K562 (cell line): ENCODE results near the gene ZNF787. TPM values are rescaled to one million over a fixed set of nuclear protein-coding genes. Genes with fewer than 3 reads are reported as not detected.

Source experiments
- ATAC-seq: fragments of 200-7000 bp; cut with Tn5 transposase; 3 replicates; pipeline ENCODE4 v1.9.1; 2020; ENCODE audit warnings: moderate library complexity
- BruUV-seq: library from RNA; stranded (reverse); fragments of 400-500 nt; replicated peaks from 2 replicates; lab custom pipeline; 2021; lab: Mats Ljungman, UMichigan
- CTCF ChIA-PET: fragments of 300-600 bp; formaldehyde crosslinking; extraction: SDS; loops from one replicate; lab custom pipeline; 2021; ENCODE audit warnings: low intra/inter-chr PET ratio; lab: Yijun Ruan, JAX
- POLR2A ChIA-PET: fragments of 300-600, 350-650 bp; sonication (Branson Sonifier 250); formaldehyde crosslinking; extraction: SDS; loops from one replicate; lab custom pipeline; 2021; ENCODE audit warnings: antibody characterized with exemption, inconsistent platforms; lab: Yijun Ruan, JAX
- DNase-seq, 4 experiments: peaks; one replicate each; pipeline versions ENCODE4 v3.0.0 to v3.0.0-alpha.2; 2011 to 2018; ENCODE audit warnings: low spot score in 3 of 4, mixed read lengths in 3 of 4; ENCODE audit errors: extremely low read depth in 1 of 4
- FAIRE-seq: peaks from 2 replicates; lab custom pipeline; 2011; peaks lifted over from hg19 to GRCh38; lab: Jason Lieb, UNC
- H2AFZ ChIP-seq: 2 replicates; pipeline ENCODE4 v1.6.0; 2011; ENCODE audit warnings: low read depth, low read length, control low read depth, inconsistent platforms
- H3K27ac ChIP-seq: fragments of 200-600 bp; 3 replicates; pipeline ENCODE4 v1.8.0; 2011; ENCODE audit warnings: low read depth, mild to moderate bottlenecking, control low read depth, inconsistent platforms, low read length, moderate library complexity, mixed read lengths; ENCODE audit errors: extremely low read depth
- H3K27me3 ChIP-seq, 2 experiments: fragments of 300-600 bp in 1 of 2; 2 replicates in 1 of 2; 3 replicates in 1 of 2; pipeline versions ENCODE4 v1.6.0 to v1.8.0; 2011; ENCODE audit warnings: inconsistent platforms in 2 of 2, low read length in 2 of 2, mild to moderate bottlenecking in 1 of 2, mixed read lengths in 1 of 2, moderate library complexity in 1 of 2; ENCODE audit not compliant: control insufficient read depth in 2 of 2, insufficient read depth in 2 of 2
- H3K36me3 ChIP-seq: fragments of 300-600 bp; 3 replicates; pipeline ENCODE4 v1.8.0; 2011; ENCODE audit warnings: mild to moderate bottlenecking, low read length, inconsistent platforms; ENCODE audit not compliant: control insufficient read depth, insufficient read depth
- H3K4me1 ChIP-seq, 2 experiments: fragments of 200-600 bp in 1 of 2; replicated peaks in 1 of 2; 2 replicates in 1 of 2; 3 replicates in 1 of 2; pipeline versions ENCODE4 v1.5.1 to v1.8.0; 2011; ENCODE audit warnings: inconsistent platforms in 2 of 2, low read length in 2 of 2, mild to moderate bottlenecking in 1 of 2, mixed read lengths in 1 of 2, moderate library complexity in 1 of 2; ENCODE audit not compliant: control insufficient read depth in 2 of 2, insufficient read depth in 2 of 2
- H3K4me2 ChIP-seq: 2 replicates; pipeline ENCODE4 v1.6.1; 2011; ENCODE audit warnings: low read length, control low read depth, inconsistent platforms, mixed read lengths; ENCODE audit not compliant: insufficient read depth
- H3K4me3 ChIP-seq: fragments of 200-600 bp; sonication (generic), shearing (Covaris generic); 2 replicates; pipeline ENCODE4 v1.5.1; 2016; ENCODE audit warnings: control low read depth, inconsistent platforms
- H3K79me2 ChIP-seq: fragments of 200-600 bp; 3 replicates; pipeline ENCODE4 v1.8.0; 2011; ENCODE audit warnings: low read length, inconsistent platforms; ENCODE audit not compliant: control insufficient read depth, insufficient read depth
- H3K9ac ChIP-seq, 2 experiments: 2 replicates each; pipeline versions ENCODE4 v1.6.0 to v1.6.1; 2011; ENCODE audit warnings: low read depth in 2 of 2, low read length in 2 of 2, control low read depth in 1 of 2, inconsistent platforms in 1 of 2, mild to moderate bottlenecking in 1 of 2, mixed read lengths in 1 of 2; ENCODE audit not compliant: insufficient read depth in 1 of 2
- H3K9me1 ChIP-seq: one replicate; pipeline ENCODE4 v1.6.0; 2011; ENCODE audit warnings: inconsistent platforms, mild to moderate bottlenecking, low read length, moderate library complexity; ENCODE audit not compliant: control insufficient read depth, insufficient read depth
- H3K9me3 ChIP-seq: replicated peaks from 2 replicates; pipeline ENCODE4 v1.5.1; 2011; ENCODE audit warnings: low read depth, low read length, inconsistent platforms; ENCODE audit not compliant: control insufficient read depth, insufficient read depth
- H4K20me1 ChIP-seq: replicated peaks from 2 replicates; pipeline ENCODE4 v1.6.1; 2011; ENCODE audit warnings: low read length, inconsistent platforms, mixed read lengths; ENCODE audit not compliant: control insufficient read depth, insufficient read depth
- NCOA2 ChIP-seq, 2 experiments: fragments of 450-650 bp; IDR thresholded peaks; 2 replicates each; pipeline ENCODE4 v1.6.1; 2018; ENCODE audit warnings: mild to moderate bottlenecking in 2 of 2, moderate library complexity in 1 of 2; ENCODE audit not compliant: partially characterized antibody in 2 of 2
- PHF20 ChIP-seq: fragments of 450-650 bp; IDR thresholded peaks from 2 replicates; pipeline ENCODE4 v1.6.1; 2018; ENCODE audit not compliant: partially characterized antibody
- SREBF1 ChIP-seq: fragments of 150-350 bp; IDR thresholded peaks from 2 replicates; pipeline ENCODE4 v1.6.1; 2014; ENCODE audit warnings: antibody characterized with exemption, low read depth, low read length, borderline replicate concordance
- ZNF436 ChIP-seq: fragments of 250-450, 450-650 bp; sonication (Bioruptor Pico); formaldehyde crosslinking; IDR thresholded peaks from 2 replicates; pipeline ENCODE4 v1.7.0; 2020; ENCODE audit warnings: mild to moderate bottlenecking
- ZNF445 ChIP-seq: fragments of 250-450 bp; sonication (Bioruptor Pico); IDR thresholded peaks from 2 replicates; pipeline ENCODE4 v1.4.0; 2020; ENCODE audit warnings: low read depth, mild to moderate bottlenecking, moderate library complexity
- WGBS: fragments of 100-300 bp; shearing (Covaris generic); methylation state at CpG from one replicate; pipeline ENCODE4 v1.1.6; 2016; ENCODE audit warnings: low coverage, mixed read lengths; ENCODE audit not compliant: insufficient coverage; ENCODE audit errors: missing lambda C conversion rate; 5-methylcytosine and 5-hydroxymethylcytosine counted together
- in situ Hi-C: fragments of 300-500 bp; cut with MboI; formaldehyde crosslinking; loops from 4 replicates; pipeline ENCODE4 v1.15.0; 2018; ENCODE audit warnings: inconsistent platforms, mixed read lengths
- intact Hi-C: fragments of 100-400 bp; cut with micrococcal nuclease; formaldehyde crosslinking; loops from 2 replicates; pipeline ENCODE4 v1.14.2; 2022
- polyA plus RNA-seq, 8 experiments: library from polyadenylated mRNA; depleted of rRNA in 4 of 8; stranded (reverse) in 5 of 8; unstranded in 3 of 8; fragments of >200 nt; fragmentation: Nextera tagmentation in 2 of 8; fragmentation: Illumina TruSeq in 1 of 8; extraction: Ambion mirVana in 2 of 8; extraction: Trizol in 1 of 8; gene quantifications; 2 replicates each; pipeline versions ENCODE4 v1.2.1 to v1.2.3, GENCODE V29; 2011 to 2014; ENCODE audit warnings: inconsistent platforms in 1 of 8, missing spikeins in 1 of 8
- total RNA-seq, 7 experiments: library from RNA; depleted of rRNA in 6 of 7; stranded (reverse); fragments of >200 nt in 6 of 7; fragmentation: Illumina TruSeq in 2 of 7; extraction: Trizol in 2 of 7; gene quantifications; 2 replicates each; pipeline versions ENCODE4 v1.2.1 to v1.2.3, GENCODE V29; 2011 to 2021; ENCODE audit warnings: low replicate concordance in 1 of 7
- TF ChIP-seq, protein P1 (sequence below): fragments of 200-600 bp; sonication (generic); IDR thresholded peaks from one replicate; pipeline ENCODE4 v1.6.1; 2012; ENCODE audit warnings: mild to moderate bottlenecking, low read depth, low read length, inconsistent platforms
- TF ChIP-seq, protein P2 (sequence below): sonication (generic); formaldehyde crosslinking; IDR thresholded peaks from 2 replicates; pipeline ENCODE4 v1.8.0; 2022; ENCODE audit warnings: missing genetic modification reagents, mild to moderate bottlenecking, borderline replicate concordance

Gene ZNF787
- total and polyA plus RNA-seq, 9 of the 15 experiments (the other 6 are each of a cell fraction or from before 2014, with no cell fraction given): 0.45 to 77.6 (median 7.3) TPM

DNA sequence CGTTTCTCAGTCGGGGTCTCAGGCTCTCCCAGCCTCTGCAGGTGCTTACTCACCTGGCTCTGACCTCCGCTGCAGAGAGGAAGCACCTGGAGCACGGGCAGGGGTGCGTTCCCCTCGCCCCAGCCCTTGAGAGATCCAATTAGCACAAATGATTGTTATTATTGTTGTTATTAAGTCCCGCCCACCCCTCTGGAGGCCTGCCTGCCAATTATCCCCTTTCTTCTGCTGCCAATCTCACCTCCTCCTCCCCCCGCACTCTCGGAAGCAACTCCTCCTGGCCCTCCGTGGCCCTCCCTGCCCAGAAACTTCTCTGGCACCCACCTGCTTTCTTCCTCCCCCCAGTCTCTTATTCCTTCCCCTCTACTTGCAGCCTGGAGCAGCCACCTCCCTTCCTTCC, 8.8 kb downstream of the ZNF787 start:
- Histone ChIP-seq H3K9me3 (no peaks in the 10 kb centered on the region), H3K9ac (peak overlapping the region in 1 of 2 experiments; percentile 58; a peak in 2 of 4 replicates), H2AFZ (no peak overlapping the region), H3K4me2 (no peak overlapping the region)
- 100% methylated on average over 4 of the region's 10 CpGs for whole genome bisulfite sequencing
- intact Hi-C loops: no loop called here
- BruUV-seq: no TSS peak
- POLR2A ChIA-PET: interaction anchor here (0.6 to 1.2 kb wide), 2 partner anchors 23 to 27 kb away, joined by 3 read pairs; no protein-coding TSS in a partner anchor
- TF ChIP-seq, protein P1, sequence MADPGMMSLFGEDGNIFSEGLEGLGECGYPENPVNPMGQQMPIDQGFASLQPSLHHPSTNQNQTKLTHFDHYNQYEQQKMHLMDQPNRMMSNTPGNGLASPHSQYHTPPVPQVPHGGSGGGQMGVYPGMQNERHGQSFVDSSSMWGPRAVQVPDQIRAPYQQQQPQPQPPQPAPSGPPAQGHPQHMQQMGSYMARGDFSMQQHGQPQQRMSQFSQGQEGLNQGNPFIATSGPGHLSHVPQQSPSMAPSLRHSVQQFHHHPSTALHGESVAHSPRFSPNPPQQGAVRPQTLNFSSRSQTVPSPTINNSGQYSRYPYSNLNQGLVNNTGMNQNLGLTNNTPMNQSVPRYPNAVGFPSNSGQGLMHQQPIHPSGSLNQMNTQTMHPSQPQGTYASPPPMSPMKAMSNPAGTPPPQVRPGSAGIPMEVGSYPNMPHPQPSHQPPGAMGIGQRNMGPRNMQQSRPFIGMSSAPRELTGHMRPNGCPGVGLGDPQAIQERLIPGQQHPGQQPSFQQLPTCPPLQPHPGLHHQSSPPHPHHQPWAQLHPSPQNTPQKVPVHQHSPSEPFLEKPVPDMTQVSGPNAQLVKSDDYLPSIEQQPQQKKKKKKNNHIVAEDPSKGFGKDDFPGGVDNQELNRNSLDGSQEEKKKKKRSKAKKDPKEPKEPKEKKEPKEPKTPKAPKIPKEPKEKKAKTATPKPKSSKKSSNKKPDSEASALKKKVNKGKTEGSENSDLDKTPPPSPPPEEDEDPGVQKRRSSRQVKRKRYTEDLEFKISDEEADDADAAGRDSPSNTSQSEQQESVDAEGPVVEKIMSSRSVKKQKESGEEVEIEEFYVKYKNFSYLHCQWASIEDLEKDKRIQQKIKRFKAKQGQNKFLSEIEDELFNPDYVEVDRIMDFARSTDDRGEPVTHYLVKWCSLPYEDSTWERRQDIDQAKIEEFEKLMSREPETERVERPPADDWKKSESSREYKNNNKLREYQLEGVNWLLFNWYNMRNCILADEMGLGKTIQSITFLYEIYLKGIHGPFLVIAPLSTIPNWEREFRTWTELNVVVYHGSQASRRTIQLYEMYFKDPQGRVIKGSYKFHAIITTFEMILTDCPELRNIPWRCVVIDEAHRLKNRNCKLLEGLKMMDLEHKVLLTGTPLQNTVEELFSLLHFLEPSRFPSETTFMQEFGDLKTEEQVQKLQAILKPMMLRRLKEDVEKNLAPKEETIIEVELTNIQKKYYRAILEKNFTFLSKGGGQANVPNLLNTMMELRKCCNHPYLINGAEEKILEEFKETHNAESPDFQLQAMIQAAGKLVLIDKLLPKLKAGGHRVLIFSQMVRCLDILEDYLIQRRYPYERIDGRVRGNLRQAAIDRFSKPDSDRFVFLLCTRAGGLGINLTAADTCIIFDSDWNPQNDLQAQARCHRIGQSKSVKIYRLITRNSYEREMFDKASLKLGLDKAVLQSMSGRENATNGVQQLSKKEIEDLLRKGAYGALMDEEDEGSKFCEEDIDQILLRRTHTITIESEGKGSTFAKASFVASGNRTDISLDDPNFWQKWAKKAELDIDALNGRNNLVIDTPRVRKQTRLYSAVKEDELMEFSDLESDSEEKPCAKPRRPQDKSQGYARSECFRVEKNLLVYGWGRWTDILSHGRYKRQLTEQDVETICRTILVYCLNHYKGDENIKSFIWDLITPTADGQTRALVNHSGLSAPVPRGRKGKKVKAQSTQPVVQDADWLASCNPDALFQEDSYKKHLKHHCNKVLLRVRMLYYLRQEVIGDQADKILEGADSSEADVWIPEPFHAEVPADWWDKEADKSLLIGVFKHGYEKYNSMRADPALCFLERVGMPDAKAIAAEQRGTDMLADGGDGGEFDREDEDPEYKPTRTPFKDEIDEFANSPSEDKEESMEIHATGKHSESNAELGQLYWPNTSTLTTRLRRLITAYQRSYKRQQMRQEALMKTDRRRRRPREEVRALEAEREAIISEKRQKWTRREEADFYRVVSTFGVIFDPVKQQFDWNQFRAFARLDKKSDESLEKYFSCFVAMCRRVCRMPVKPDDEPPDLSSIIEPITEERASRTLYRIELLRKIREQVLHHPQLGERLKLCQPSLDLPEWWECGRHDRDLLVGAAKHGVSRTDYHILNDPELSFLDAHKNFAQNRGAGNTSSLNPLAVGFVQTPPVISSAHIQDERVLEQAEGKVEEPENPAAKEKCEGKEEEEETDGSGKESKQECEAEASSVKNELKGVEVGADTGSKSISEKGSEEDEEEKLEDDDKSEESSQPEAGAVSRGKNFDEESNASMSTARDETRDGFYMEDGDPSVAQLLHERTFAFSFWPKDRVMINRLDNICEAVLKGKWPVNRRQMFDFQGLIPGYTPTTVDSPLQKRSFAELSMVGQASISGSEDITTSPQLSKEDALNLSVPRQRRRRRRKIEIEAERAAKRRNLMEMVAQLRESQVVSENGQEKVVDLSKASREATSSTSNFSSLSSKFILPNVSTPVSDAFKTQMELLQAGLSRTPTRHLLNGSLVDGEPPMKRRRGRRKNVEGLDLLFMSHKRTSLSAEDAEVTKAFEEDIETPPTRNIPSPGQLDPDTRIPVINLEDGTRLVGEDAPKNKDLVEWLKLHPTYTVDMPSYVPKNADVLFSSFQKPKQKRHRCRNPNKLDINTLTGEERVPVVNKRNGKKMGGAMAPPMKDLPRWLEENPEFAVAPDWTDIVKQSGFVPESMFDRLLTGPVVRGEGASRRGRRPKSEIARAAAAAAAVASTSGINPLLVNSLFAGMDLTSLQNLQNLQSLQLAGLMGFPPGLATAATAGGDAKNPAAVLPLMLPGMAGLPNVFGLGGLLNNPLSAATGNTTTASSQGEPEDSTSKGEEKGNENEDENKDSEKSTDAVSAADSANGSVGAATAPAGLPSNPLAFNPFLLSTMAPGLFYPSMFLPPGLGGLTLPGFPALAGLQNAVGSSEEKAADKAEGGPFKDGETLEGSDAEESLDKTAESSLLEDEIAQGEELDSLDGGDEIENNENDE: no peak
- TF ChIP-seq NCOA2 (IDR thresholded peaks at IDR 0.05; ENCODE audit: partially characterized antibody in 2 of 2) (no peak), PHF20 (no peak), ZNF445 (CRISPR knock-in tag) (no peak), SREBF1 (no peak), ZNF436 (CRISPR knock-in tag) (no peak)
- TF ChIP-seq, protein P2, sequence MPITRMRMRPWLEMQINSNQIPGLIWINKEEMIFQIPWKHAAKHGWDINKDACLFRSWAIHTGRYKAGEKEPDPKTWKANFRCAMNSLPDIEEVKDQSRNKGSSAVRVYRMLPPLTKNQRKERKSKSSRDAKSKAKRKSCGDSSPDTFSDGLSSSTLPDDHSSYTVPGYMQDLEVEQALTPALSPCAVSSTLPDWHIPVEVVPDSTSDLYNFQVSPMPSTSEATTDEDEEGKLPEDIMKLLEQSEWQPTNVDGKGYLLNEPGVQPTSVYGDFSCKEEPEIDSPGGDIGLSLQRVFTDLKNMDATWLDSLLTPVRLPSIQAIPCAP (CRISPR knock-in tag): no peak
- TF ChIP-seq, all 486 proteins: peak for 0
- Histone ChIP-seq H3K36me3 (peaks cover 56% of the 10 kb centered on the region), H3K27ac (no peak overlapping the region), H3K9me1 (peaks cover 12% of the 10 kb centered on the region), H4K20me1 (peaks cover 32% of the 10 kb centered on the region), H3K27me3 (no peaks in the 10 kb centered on the region), H3K4me3 (no peak overlapping the region), H3K4me1 (peaks cover 8 to 61% of the 10 kb centered on the region in 2 experiments; a peak in 3 of 5 replicates), H3K79me2 (peaks cover 96% of the 10 kb centered on the region)
- DNase-seq: no peak
- CTCF ChIA-PET: no interaction called here
- no peak for ATAC-seq
- FAIRE-seq: no peak
- in situ Hi-C loops: no loop called here
